ENCODE measurements around the gene SERINC4. TPM values are rescaled to one million over a fixed set of nuclear protein-coding genes. Genes with fewer than 3 reads are reported as not detected.

SERINC4 gene
- total and polyA plus RNA-seq, 9 of the 15 experiments (the other 6 are each of a cell fraction or from before 2014, with no cell fraction given) = 0.14 to 0.86 (median 0.18) TPM; not detected in 2

DNA sequence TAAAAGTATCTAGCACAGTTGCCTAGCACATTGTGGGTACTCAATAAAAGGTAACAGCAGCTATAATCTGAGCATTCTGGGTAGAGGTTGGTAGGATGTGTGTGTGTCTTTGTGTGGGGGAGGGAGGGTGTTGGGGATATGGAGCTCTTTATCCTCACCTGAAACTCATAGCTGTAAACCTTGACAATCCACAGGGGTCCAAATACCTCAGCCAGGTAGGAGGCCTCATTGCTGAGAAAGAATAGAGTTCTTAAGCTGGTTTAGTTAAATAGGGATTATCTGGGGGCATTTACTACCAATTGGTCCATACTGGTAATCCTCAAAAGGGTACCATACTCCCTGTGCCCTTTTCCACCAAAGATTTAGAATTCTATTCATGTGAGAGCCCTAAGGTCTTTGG, 4.0 kb downstream of the SERINC4 start:
- Histone ChIP-seq H3K27me3 (ENCODE audit: control insufficient read depth in 2 of 2, insufficient read depth in 2 of 2, low read length in 2 of 2) (no peaks in the 10 kb centered on the region), H3K9ac (ENCODE audit: insufficient read depth in 1 of 2, low read depth in 2 of 2, low read length in 2 of 2) (no peak overlapping the region), H3K9me3 (replicated peaks; ENCODE audit: control insufficient read depth, insufficient read depth, low read depth, low read length) (no peaks in the 10 kb centered on the region), H3K4me2 (ENCODE audit: insufficient read depth, low read length) (no peak overlapping the region), H4K20me1 (replicated peaks; ENCODE audit: control insufficient read depth, insufficient read depth, low read length) (peaks cover 17% of the 10 kb centered on the region; the same call in 1 of the 2 replicates), H3K9me1 (ENCODE audit: control insufficient read depth, insufficient read depth, low read length) (peaks cover 17% of the 10 kb centered on the region), H2AFZ (ENCODE audit: low read depth, low read length) (no peak overlapping the region), H3K4me1 (replicated peaks in 1 of 2; ENCODE audit: control insufficient read depth in 2 of 2, insufficient read depth in 2 of 2, low read length in 2 of 2) (peaks cover 44 to 48% of the 10 kb centered on the region in 2 experiments), H3K36me3 (ENCODE audit: control insufficient read depth, insufficient read depth, low read length) (peaks cover 66% of the 10 kb centered on the region), H3K4me3 (no peak overlapping the region), H3K79me2 (ENCODE audit: control insufficient read depth, insufficient read depth, low read length) (peaks cover 42% of the 10 kb centered on the region), H3K27ac (ENCODE audit: extremely low read depth, low read depth, low read length) (no peak overlapping the region)
- no peak for DNase-seq (ENCODE audit: extremely low read depth in 1 of 4, low spot score in 3 of 4)
- ChIA-PET POLR2A (interaction anchor here (0.7 to 4.5 kb wide), 7 partner anchors 8 to 35 kb away, joined by 3 to 26 read pairs (median 5); partner anchors contain the start of gene MFAP1), CTCF (ENCODE audit: low intra/inter-chr PET ratio) (no interaction called here)
- ATAC-seq = no peak
- in situ Hi-C loops (cut with MboI) (no loop called here), intact Hi-C loops (cut with micrococcal nuclease) (no loop called here)
- no peak for FAIRE-seq
- TF ChIP-seq ZNF174 (CRISPR knock-in tag; IDR thresholded peaks at IDR 0.05) (no peak), POLR2G (IDR thresholded peaks at IDR 0.05; ENCODE audit: low read depth, low read length) (0 out of 2 replicates have a peak, but pooled peaks have one; percentile 32), RBFOX2 (IDR thresholded peaks at IDR 0.05; ENCODE audit: low read depth, low read length) (0 out of 2 replicates have a peak, but pooled peaks have one; percentile 15)
- no TSS peak for BruUV-seq (replicated peaks)

DNA sequence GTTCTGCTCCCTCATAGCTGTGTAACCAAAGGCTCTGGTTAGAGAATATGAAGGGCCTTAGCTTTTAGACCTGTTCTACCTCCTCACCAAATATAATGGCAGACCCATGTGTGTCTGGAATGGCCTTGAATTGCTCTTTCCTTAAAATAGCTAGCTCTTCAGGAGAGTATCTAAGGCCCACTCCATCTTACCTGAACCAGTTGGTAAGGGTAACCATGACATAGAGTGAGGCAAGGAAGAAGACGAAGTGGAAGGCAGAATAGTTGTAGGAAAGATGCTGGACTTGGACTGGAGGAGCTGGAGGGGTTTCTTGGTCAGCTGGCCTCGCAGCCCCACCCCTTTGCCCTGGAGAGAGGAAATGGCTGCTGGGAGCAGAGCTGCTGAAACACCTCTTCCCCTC, 4.8 kb downstream of the SERINC4 start:
- no peak for DNase-seq (ENCODE audit: extremely low read depth in 1 of 4, low spot score in 3 of 4)
- H3K9ac ChIP-seq (ENCODE audit: insufficient read depth in 1 of 2, low read depth in 2 of 2, low read length in 2 of 2) = peak overlapping the region in 1 of 2 experiments; percentile 39; a peak in 1 of 4 replicates
- ATAC-seq = no peak
- in situ Hi-C loops (cut with MboI) = no loop called here
- H4K20me1 ChIP-seq (replicated peaks; ENCODE audit: control insufficient read depth, insufficient read depth, low read length) = peaks cover 17% of the 10 kb centered on the region; the same call in 1 of the 2 replicates
- WGBS (ENCODE audit: insufficient coverage, low coverage, missing lambda C conversion rate) = 84% methylated on average over 2 of the region's 2 CpGs
- no peak overlapping the region for H3K4me2 ChIP-seq (ENCODE audit: insufficient read depth, low read length)
- ChIA-PET POLR2A (interaction anchor here (0.6 to 4.5 kb wide), 10 partner anchors 9 to 1522 kb away, joined by 3 to 26 read pairs (median 4); partner anchors contain the start of genes GANC, MFAP1 and TMEM87A), CTCF (ENCODE audit: low intra/inter-chr PET ratio) (no interaction called here)
- peaks cover 41 to 47% of the 10 kb centered on the region in 2 experiments for H3K4me1 ChIP-seq (replicated peaks in 1 of 2; ENCODE audit: control insufficient read depth in 2 of 2, insufficient read depth in 2 of 2, low read length in 2 of 2)
- H3K27ac ChIP-seq (ENCODE audit: extremely low read depth, low read depth, low read length) = 0 out of 3 replicates have a peak overlapping the region, but pooled peaks have one; percentile 45
- no TSS peak for BruUV-seq (replicated peaks)
- H3K36me3 ChIP-seq (ENCODE audit: control insufficient read depth, insufficient read depth, low read length) = peaks cover 62% of the 10 kb centered on the region
- intact Hi-C loops (cut with micrococcal nuclease) = no loop called here
- H3K27me3 ChIP-seq (ENCODE audit: control insufficient read depth in 2 of 2, insufficient read depth in 2 of 2, low read length in 2 of 2) = no peaks in the 10 kb centered on the region
- H3K79me2 ChIP-seq (ENCODE audit: control insufficient read depth, insufficient read depth, low read length) = peaks cover 36% of the 10 kb centered on the region
- H3K9me1 ChIP-seq (ENCODE audit: control insufficient read depth, insufficient read depth, low read length) = peaks cover 17% of the 10 kb centered on the region
- no peak overlapping the region for H3K4me3 ChIP-seq
- no peaks in the 10 kb centered on the region for H3K9me3 ChIP-seq (replicated peaks; ENCODE audit: control insufficient read depth, insufficient read depth, low read depth, low read length)
- H2AFZ ChIP-seq (ENCODE audit: low read depth, low read length) = no peak overlapping the region
- FAIRE-seq = no peak
- TF ChIP-seq MYNN (IDR thresholded peaks at IDR 0.05) (0 out of 2 replicates have a peak, but pooled peaks have one; percentile 16), MYNN (CRISPR knock-in tag; IDR thresholded peaks at IDR 0.05) (no peak), POLR2AphosphoS2 (IDR thresholded peaks at IDR 0.05; ENCODE audit: low read length) (0 out of 2 replicates have a peak, but pooled peaks have one; percentile 61), ZC3H4 (CRISPR knock-in tag; IDR thresholded peaks at IDR 0.05; ENCODE audit: borderline replicate concordance) (no peak), RBM34 (IDR thresholded peaks at IDR 0.05; ENCODE audit: borderline replicate concordance, insufficient read depth, low read length) (no peak), POLR2G (IDR thresholded peaks at IDR 0.05; ENCODE audit: low read depth, low read length) (no peak), POLR3G (IDR thresholded peaks at IDR 0.05; ENCODE audit: extremely low read depth, insufficient read length, insufficient replicate concordance) (no peak), TARDBP (IDR thresholded peaks at IDR 0.05) (no peak), NFIC (IDR thresholded peaks at IDR 0.05) (no peak), ZBTB17 (CRISPR knock-in tag; IDR thresholded peaks at IDR 0.05) (no peak)
- TF ChIP-seq, protein P1, sequence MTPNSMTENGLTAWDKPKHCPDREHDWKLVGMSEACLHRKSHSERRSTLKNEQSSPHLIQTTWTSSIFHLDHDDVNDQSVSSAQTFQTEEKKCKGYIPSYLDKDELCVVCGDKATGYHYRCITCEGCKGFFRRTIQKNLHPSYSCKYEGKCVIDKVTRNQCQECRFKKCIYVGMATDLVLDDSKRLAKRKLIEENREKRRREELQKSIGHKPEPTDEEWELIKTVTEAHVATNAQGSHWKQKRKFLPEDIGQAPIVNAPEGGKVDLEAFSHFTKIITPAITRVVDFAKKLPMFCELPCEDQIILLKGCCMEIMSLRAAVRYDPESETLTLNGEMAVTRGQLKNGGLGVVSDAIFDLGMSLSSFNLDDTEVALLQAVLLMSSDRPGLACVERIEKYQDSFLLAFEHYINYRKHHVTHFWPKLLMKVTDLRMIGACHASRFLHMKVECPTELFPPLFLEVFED (CRISPR knock-in tag; conservative IDR thresholded peaks at IDR 0.05) = 0 out of 2 replicates have a peak, but pooled peaks have one; percentile 3
